Adrenal gland (tissue), 5 donors: Measurements from ENCODE around the gene PKNOX2.

Experiments
- CTCF ChIP-seq, 6 experiments: fragments of 450-650 bp in 4 of 6; fragments of 200-600 bp in 2 of 6; sonication (generic) in 1 of 6; IDR thresholded peaks; 1 replicate in 5 of 6; 2 replicates in 1 of 6; pipeline versions ENCODE4 v1.5.1 to v1.8.0; 2016 to 2021; ENCODE audit warnings: antibody characterized with exemption in 6 of 6, mild to moderate bottlenecking in 2 of 6, moderate library complexity in 1 of 6
- POLR2A ChIP-seq, 2 donors: fragments of 450-650 bp; IDR thresholded peaks; one replicate each; pipeline ENCODE4 v1.6.1; 2017; ENCODE audit warnings: antibody characterized with exemption in 2 of 2, mild to moderate bottlenecking in 2 of 2, moderate library complexity in 1 of 2
- donor health status: DM: no; HTN: no; CAD: no.

GRCh38 chr11:125293596-125293995 lies 129.0 kb downstream of the PKNOX2 start:
- TF ChIP-seq CTCF (IDR thresholded peaks at IDR 0.05): no peak
- no peak for TF ChIP-seq POLR2A (IDR thresholded peaks at IDR 0.05)
